Superior temporal gyrus (tissue), 1 donor: ENCODE measurements around the gene MRPL46.
"Not testable (repeated sequence)": the region's sequence is repeated elsewhere in the genome, so short reads cannot be mapped to it uniquely, and the experiment has no call there.

Experiments
- DNase-seq: peaks from one replicate; pipeline ENCODE4 v3.0.0-alpha.2; 2016; ENCODE audit errors: extremely low spot score

The MRPL46 gene

GRCh38 chr15:88477904-88478303 is 10.7 kb upstream of the MRPL46 start:
- DNase-seq, result no peak

GRCh38 chr15:88477126-88477525 is 9.9 kb upstream of the MRPL46 start:
- DNase-seq, result no peak

GRCh38 chr15:88476635-88477060 is 9.5 kb upstream of the MRPL46 start:
- peak; percentile 85 for DNase-seq

GRCh38 chr15:88473661-88474293 is 6.6 kb upstream of the MRPL46 start:
- not testable (repeated sequence) for DNase-seq

- DNase-seq, result no peak
Observed at GRCh38 chr15:88472225-88472624, 5.0 kb upstream of the MRPL46 start.

GRCh38 chr15:88470625-88471372 is 3.6 kb upstream of the MRPL46 start:
- DNase-seq, result no peak

- no peak for DNase-seq
Observed at GRCh38 chr15:88469321-88469720, 2.1 kb upstream of the MRPL46 start.

- DNase-seq, result not testable (repeated sequence)
Observed at GRCh38 chr15:88468721-88469120, 1.5 kb upstream of the MRPL46 start.

GRCh38 chr15:88467935-88468528 is 844 bp upstream of the MRPL46 start:
- DNase-seq, result no peak

- DNase-seq, result no peak
Observed at GRCh38 chr15:88465633-88466224, 1.5 kb downstream of the MRPL46 start.

- DNase-seq, result no peak
Observed at GRCh38 chr15:88463870-88464532, 3.2 kb downstream of the MRPL46 start.

- no peak for DNase-seq
Observed at GRCh38 chr15:88456733-88457132, 10.5 kb downstream of the MRPL46 start.

- peak; percentile 85 for DNase-seq
Observed at GRCh38 chr15:88454867-88455810, 12.0 kb downstream of the MRPL46 start.

- DNase-seq, result no peak
Observed at GRCh38 chr15:88454236-88454635, 13.0 kb downstream of the MRPL46 start.

GRCh38 chr15:88453651-88454050 is 13.5 kb downstream of the MRPL46 start:
- DNase-seq, result no peak

- DNase-seq, result peak; percentile 84
Observed at GRCh38 chr15:88450125-88450798, 16.9 kb downstream of the MRPL46 start.

GRCh38 chr15:88449581-88449980 is 17.6 kb downstream of the MRPL46 start:
- DNase-seq, result no peak

- DNase-seq, result no peak
Observed at GRCh38 chr15:88448991-88449461, 18.2 kb downstream of the MRPL46 start.

GRCh38 chr15:88447741-88448140 is 19.4 kb downstream of the MRPL46 start:
- DNase-seq, result no peak

- DNase-seq, result no peak
Observed at GRCh38 chr15:88447206-88447605, 20.0 kb downstream of the MRPL46 start.
